Activated CD8-positive, alpha-beta T cell treated with anti-CD3 and anti-CD28 coated beads for 36 hours (primary cell): ENCODE results near the gene MRPS10. TPM values are rescaled to one million over a fixed set of nuclear protein-coding genes. Genes with fewer than 3 reads are reported as not detected.
"Not testable (repeated sequence)": the region's sequence is repeated elsewhere in the genome, so short reads cannot be mapped to it uniquely, and the experiment has no call there.

Experiments
- ATAC-seq: fragments of 200-7000 bp; cut with Tn5 transposase; one replicate; pipeline ENCODE4 v1.10.0; 2021; ENCODE audit warnings: mild to moderate bottlenecking, moderate library complexity
- CTCF ChIA-PET: fragments of 350-600 bp; sonication (Branson Sonifier 250); formaldehyde crosslinking; loops from one replicate; lab custom pipeline; 2021; ENCODE audit warnings: antibody characterized with exemption; lab: Charles Lee
- POLR2A ChIA-PET: fragments of 350-600 bp; sonication (Branson Sonifier 250); formaldehyde crosslinking; loops from one replicate; lab custom pipeline; 2021; ENCODE audit warnings: antibody characterized with exemption; lab: Charles Lee
- DNase-seq: peaks from one replicate; pipeline ENCODE4 v3.0.0-alpha.2; 2020
- H3K27ac Mint-ChIP-seq: one replicate; pipeline ENCODE4 v1.8.0; 2021; ENCODE audit warnings: mild to moderate bottlenecking, mixed read lengths
- H3K27me3 Mint-ChIP-seq: one replicate; pipeline ENCODE4 v1.8.0; 2021; ENCODE audit warnings: mixed read lengths
- H3K36me3 Mint-ChIP-seq: one replicate; pipeline ENCODE4 v1.8.0; 2021; ENCODE audit warnings: low read depth, mixed read lengths
- H3K4me1 Mint-ChIP-seq: one replicate; pipeline ENCODE4 v1.8.0; 2021; ENCODE audit warnings: low read depth, mixed read lengths
- H3K4me3 Mint-ChIP-seq: one replicate; pipeline ENCODE4 v1.8.0; 2021; ENCODE audit warnings: mild to moderate bottlenecking, moderate library complexity, mixed read lengths
- H3K9me3 Mint-ChIP-seq: one replicate; pipeline ENCODE4 v1.8.0; 2021; ENCODE audit warnings: mixed read lengths
- intact Hi-C: fragments of 100-400 bp; cut with micrococcal nuclease; formaldehyde crosslinking; loops from one replicate; pipeline ENCODE4 v1.10.0; 2022
- total RNA-seq, 2 experiments: library from RNA; stranded (reverse); gene quantifications; one replicate each; pipeline ENCODE4 v1.2.3, GENCODE V29; 2021
- TF ChIP-seq, protein P1 (sequence below): fragments of 200-600 bp; IDR thresholded peaks from one replicate; pipeline ENCODE4 v1.8.0; 2022; ENCODE audit warnings: antibody characterized with exemption, mild to moderate bottlenecking

Gene MRPS10
- total RNA-seq, 2 experiments from 2014 or later: 36.7 to 38.9 TPM

DNA sequence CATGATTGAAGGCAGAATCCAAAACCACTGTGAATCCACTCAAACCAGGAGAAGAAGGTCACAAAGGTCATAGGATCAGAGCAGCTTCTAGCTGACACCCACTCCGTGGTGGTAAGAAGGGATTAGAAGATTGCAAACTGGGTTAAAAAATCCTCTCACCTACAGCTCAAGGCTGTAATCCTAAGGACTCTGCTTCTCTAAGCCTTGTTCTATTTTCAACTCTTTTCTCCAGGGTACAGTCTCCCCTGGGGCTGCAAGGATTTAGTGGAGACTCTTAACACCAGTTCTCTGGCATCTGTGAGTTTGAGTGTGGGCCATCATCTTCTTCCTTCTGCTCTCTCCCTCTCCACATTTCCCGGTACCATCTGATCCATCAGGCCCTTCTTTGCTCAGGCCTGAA is 44.6 kb downstream of the MRPS10 start, which contains the start of gene GUCA1A:
TSS of gene GUCA1A (plus strand) at position 264 of the 400 bp plus-strand sequence. CDS start 250 bp downstream, outside the sequence.
- intact Hi-C loops: no loop called here
- TF ChIP-seq, protein P1, sequence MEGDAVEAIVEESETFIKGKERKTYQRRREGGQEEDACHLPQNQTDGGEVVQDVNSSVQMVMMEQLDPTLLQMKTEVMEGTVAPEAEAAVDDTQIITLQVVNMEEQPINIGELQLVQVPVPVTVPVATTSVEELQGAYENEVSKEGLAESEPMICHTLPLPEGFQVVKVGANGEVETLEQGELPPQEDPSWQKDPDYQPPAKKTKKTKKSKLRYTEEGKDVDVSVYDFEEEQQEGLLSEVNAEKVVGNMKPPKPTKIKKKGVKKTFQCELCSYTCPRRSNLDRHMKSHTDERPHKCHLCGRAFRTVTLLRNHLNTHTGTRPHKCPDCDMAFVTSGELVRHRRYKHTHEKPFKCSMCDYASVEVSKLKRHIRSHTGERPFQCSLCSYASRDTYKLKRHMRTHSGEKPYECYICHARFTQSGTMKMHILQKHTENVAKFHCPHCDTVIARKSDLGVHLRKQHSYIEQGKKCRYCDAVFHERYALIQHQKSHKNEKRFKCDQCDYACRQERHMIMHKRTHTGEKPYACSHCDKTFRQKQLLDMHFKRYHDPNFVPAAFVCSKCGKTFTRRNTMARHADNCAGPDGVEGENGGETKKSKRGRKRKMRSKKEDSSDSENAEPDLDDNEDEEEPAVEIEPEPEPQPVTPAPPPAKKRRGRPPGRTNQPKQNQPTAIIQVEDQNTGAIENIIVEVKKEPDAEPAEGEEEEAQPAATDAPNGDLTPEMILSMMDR: no peak
- ChIA-PET CTCF (interaction anchor here (1.6 kb wide), 1 partner anchor 45 kb away, joined by 3 read pairs; no protein-coding TSS in a partner anchor), POLR2A (no interaction called here)
- no peak within 1 kb of the TSS for H3K4me3 Mint-ChIP-seq
- no peaks in the 10 kb centered on the region for H3K27me3 Mint-ChIP-seq
- no peaks in the 10 kb centered on the region for H3K36me3 Mint-ChIP-seq
- ATAC-seq (no peak), DNase-seq (no peak)
- no peak within 1 kb of the TSS for H3K27ac Mint-ChIP-seq
- no peaks in the 10 kb centered on the region for H3K4me1 Mint-ChIP-seq
- H3K9me3 Mint-ChIP-seq: no peaks in the 10 kb centered on the region

DNA sequence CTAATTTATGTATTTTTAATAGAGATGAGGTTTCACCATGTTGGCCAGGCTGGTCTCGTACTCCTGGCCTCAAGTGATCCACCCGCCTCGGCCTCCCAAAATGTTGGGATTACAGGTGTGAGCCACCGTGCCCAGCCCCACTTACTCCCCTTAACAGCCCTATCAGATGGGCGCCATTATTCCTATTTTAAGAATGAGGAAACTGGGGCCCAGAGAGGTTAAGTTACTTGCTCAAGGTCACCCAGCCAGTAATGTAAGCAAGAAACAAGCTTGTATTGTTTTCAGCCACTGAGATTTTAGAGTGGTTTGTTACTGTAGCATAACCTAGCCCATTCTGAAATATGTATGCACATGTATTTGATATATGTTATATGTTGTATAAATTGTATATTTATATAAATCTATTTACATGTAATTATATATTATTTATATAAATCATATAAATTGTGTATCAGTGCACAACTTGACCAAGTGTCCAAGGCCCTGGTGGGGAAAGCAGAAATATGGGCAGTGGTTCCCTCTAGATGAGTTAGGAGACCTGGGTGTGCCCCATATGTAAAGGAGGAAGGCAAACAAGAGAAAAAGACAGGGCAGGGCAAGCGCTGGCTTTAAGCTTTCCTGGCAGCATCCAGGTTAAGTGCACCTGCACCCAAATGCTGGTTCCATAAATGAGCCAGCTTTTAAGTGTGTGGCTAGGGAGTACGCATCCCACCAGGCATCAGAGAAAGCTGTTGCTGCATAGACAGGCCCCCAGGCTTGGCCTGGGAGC is 45.7 kb downstream of the MRPS10 start:
- Mint-ChIP-seq H3K36me3 (no peaks in the 10 kb centered on the region), H3K27ac (no peak overlapping the region), H3K27me3 (no peaks in the 10 kb centered on the region), H3K4me3 (no peak overlapping the region), H3K4me1 (no peaks in the 10 kb centered on the region), H3K9me3 (no peaks in the 10 kb centered on the region)
- TF ChIP-seq, protein P1: no peak
- intact Hi-C loops: no loop called here
- ATAC-seq (no peak), DNase-seq (no peak)
- ChIA-PET POLR2A (no interaction called here), CTCF (interaction anchor here (1.1 kb wide), 1 partner anchor 68 kb away, joined by 4 read pairs; no protein-coding TSS in a partner anchor)

DNA sequence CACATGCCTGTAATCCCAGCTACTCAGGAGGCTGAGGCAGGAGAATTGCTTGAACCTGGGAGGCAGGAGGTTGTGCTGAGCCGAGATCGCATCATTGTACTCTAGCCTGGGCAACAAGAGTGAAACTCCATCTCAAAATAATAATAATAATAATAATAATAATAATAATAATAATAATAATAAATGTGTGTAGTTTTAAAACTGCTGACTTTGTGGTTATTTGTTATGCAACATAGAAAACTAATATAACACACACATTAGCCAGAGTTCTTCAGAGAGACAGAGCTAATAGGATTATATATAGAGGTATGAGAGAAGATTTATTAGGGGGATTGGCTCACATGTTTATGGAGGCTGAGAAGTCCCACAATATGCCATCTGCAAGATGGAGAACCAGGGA is 47.9 kb downstream of the MRPS10 start:
- H3K27ac Mint-ChIP-seq, POLR2A ChIA-PET, ATAC-seq, H3K4me1 Mint-ChIP-seq, H3K4me3 Mint-ChIP-seq, H3K36me3 Mint-ChIP-seq, H3K9me3 Mint-ChIP-seq, intact Hi-C loops, DNase-seq, H3K27me3 Mint-ChIP-seq: not testable (repeated sequence)
- CTCF ChIA-PET: interaction anchor here (0.7 to 4.9 kb wide), 3 partner anchors 66 to 388 kb away, joined by 3 to 38 read pairs (median 3); no protein-coding TSS in a partner anchor

DNA sequence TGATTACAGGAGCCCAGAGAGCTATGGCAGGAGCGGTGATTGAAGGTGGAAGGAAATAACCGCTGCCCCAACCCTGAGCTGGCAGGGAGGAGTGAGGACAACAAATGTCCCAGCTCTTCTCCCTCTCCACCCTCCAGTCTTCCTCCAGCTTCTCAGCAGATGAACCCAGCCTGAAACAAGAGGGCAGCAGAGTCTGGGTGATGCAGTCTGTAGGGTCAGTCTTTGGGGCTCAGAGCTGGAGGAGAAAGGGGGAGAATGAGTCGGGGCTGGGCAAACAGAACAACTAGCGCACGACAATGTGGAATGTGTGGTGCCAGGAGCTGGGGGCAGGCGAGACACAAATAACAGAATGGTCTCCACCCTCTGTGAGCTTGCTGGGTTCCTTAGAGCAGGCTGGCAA is 49.0 kb downstream of the MRPS10 start:
- no peaks in the 10 kb centered on the region for H3K36me3 Mint-ChIP-seq
- H3K9me3 Mint-ChIP-seq: no peaks in the 10 kb centered on the region
- intact Hi-C loops: no loop called here
- ChIA-PET CTCF (interaction anchor here (0.9 to 4.9 kb wide), 7 partner anchors 17 to 379 kb away, joined by 3 to 38 read pairs (median 3); partner anchors contain the start of gene GUCA1B), POLR2A (no interaction called here)
- DNase-seq (no peak), ATAC-seq (no peak)
- no peaks in the 10 kb centered on the region for H3K4me1 Mint-ChIP-seq
- H3K27ac Mint-ChIP-seq: no peak overlapping the region
- H3K4me3 Mint-ChIP-seq: no peak overlapping the region
- TF ChIP-seq, protein P1: no peak
- no peaks in the 10 kb centered on the region for H3K27me3 Mint-ChIP-seq

DNA sequence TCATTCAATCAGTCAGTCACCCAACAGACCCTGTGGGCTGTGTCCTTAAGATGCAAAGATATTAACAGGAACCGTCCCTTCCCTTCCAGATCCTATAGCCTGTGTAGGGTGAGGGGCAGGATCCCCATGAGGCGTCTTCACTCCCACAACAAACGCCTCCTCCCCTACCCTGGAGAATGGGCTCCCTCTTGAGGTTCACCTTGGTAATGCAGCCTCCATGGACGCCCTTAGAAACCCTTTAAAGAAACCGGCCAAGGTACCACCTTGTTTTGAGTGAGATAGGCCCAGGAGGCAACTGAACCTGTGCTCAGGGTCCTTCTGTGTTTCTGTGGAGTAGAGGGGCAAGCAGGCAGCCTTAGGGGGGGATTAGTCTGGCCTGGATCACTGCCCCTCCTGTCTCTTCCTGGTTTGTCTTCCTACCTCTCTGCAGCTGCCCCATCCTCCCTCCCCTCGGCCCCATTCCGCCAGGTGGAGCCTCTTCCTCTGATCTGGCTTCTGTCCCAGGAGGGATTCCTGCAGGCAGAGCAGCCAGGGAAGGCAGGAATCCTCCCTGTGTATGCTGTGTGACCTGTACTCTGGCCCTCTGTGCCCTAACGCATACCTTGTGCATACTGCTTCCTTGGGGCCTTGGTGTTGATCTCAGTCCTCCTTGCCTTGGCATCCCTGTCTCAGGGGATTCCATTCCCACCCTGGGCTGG is 51.1 kb downstream of the MRPS10 start:
- Mint-ChIP-seq H3K27me3 (no peaks in the 10 kb centered on the region), H3K36me3 (no peaks in the 10 kb centered on the region), H3K4me1 (no peaks in the 10 kb centered on the region), H3K9me3 (no peaks in the 10 kb centered on the region), H3K27ac (no peak overlapping the region), H3K4me3 (no peak overlapping the region)
- DNase-seq (peak; percentile 89), ATAC-seq (peak; percentile 98)
- TF ChIP-seq, protein P1: peak; percentile 94
- intact Hi-C loops: loop anchor here (1.0 kb wide), 1 partner anchor 91 kb away; no protein-coding TSS in a partner anchor
- POLR2A ChIA-PET: no interaction called here
- CTCF ChIA-PET: interaction anchor here (0.6 to 4.9 kb wide), 5 partner anchors 19 to 325 kb away, joined by 4 to 38 read pairs (median 4); no protein-coding TSS in a partner anchor
